ENCODE measurements around the gene RIC1.

The RIC1 gene
- long read RNA-seq, full-length matches to known transcripts = 1 of 9 reads
- long read RNA-seq, partial matches to known transcripts = 6 of 9 reads
- long read RNA-seq, other reads (novel, unspliced or antisense) = 2 of 9 reads

- peak; percentile 81 to 92 for DNase-seq (ENCODE audit: low read depth in 1 of 2, low spot score in 1 of 2)
- peak within 1 kb of the TSS; percentile 95 for H3K27ac ChIP-seq (replicated peaks)
- TF ChIP-seq REST (IDR thresholded peaks at IDR 0.05; ENCODE audit: insufficient replicate concordance, low read depth) (peak; percentile 42), SPI1 (IDR thresholded peaks at IDR 0.05; ENCODE audit: borderline replicate concordance, low read depth) (no peak), GABPA (IDR thresholded peaks at IDR 0.05; ENCODE audit: low read depth) (no peak), CTCF (IDR thresholded peaks at IDR 0.05; ENCODE audit: insufficient read depth, low read length) (no peak), POLR2AphosphoS5 (IDR thresholded peaks at IDR 0.05; ENCODE audit: low read depth) (peak; percentile 94)
- H3K4me3 ChIP-seq (replicated peaks; ENCODE audit: insufficient read depth, low read length) = peak within 1 kb of the TSS; percentile 92
- no peaks in the 10 kb centered on the region for H3K27me3 ChIP-seq (ENCODE audit: insufficient read depth, poor library complexity, severe bottlenecking)
These were observed at the start of gene RIC1 for GRCh38 chr9:5628530-5629311. RIC1 (plus strand) TSS chr9:5629107; CDS start chr9:5629310, 203 bp downstream.

GRCh38 chr9:5579881-5580280, 49.0 kb upstream of the RIC1 start:
- Histone ChIP-seq H3K4me3 (replicated peaks; ENCODE audit: insufficient read depth, low read length) (no peak overlapping the region), H3K27me3 (ENCODE audit: insufficient read depth, poor library complexity, severe bottlenecking) (no peaks in the 10 kb centered on the region)

More at GRCh38 chr9:5579881-5580280, 49.0 kb upstream of the RIC1 start:
- no peak for TF ChIP-seq POLR2AphosphoS5 (IDR thresholded peaks at IDR 0.05; ENCODE audit: low read depth)
- TF ChIP-seq REST (IDR thresholded peaks at IDR 0.05; ENCODE audit: insufficient replicate concordance, low read depth) = no peak
- no peak for TF ChIP-seq CTCF (IDR thresholded peaks at IDR 0.05; ENCODE audit: insufficient read depth, low read length)
- TF ChIP-seq SPI1 (IDR thresholded peaks at IDR 0.05; ENCODE audit: borderline replicate concordance, low read depth) = no peak
- no peak for TF ChIP-seq GABPA (IDR thresholded peaks at IDR 0.05; ENCODE audit: low read depth)
- DNase-seq (ENCODE audit: low read depth in 1 of 2, low spot score in 1 of 2) = no peak
- no peak overlapping the region for H3K27ac ChIP-seq (replicated peaks)

Measured in HL-60 (cell line).